BJ (cell line): Measurements from ENCODE around the gene MACF1. TPM values are rescaled to one million over a fixed set of nuclear protein-coding genes. Genes with fewer than 3 reads are reported as not detected.

ENCODE experiments used
- CTCF ChIA-PET: fragments of 350-600 bp; formaldehyde crosslinking; extraction: SDS; loops from one replicate; lab custom pipeline; 2021; ENCODE audit warnings: antibody characterized with exemption, inconsistent platforms; lab: Yijun Ruan, JAX
- POLR2A ChIA-PET: fragments of 300-600 bp; sonication (Branson Sonifier 250); formaldehyde crosslinking; extraction: SDS; loops from one replicate; lab custom pipeline; 2021; ENCODE audit warnings: antibody characterized with exemption; lab: Charles Lee
- DNase-seq: peaks from one replicate; pipeline ENCODE4 v3.0.0-alpha.2; 2011; ENCODE audit warnings: low read depth
- H3K27me3 ChIP-seq: 2 replicates; pipeline ENCODE4 v1.6.0; 2011; ENCODE audit warnings: low read length; ENCODE audit not compliant: control insufficient read depth, insufficient read depth
- H3K36me3 ChIP-seq: 2 replicates; pipeline ENCODE4 v1.5.1; 2011; ENCODE audit warnings: low read length; ENCODE audit not compliant: control insufficient read depth, insufficient read depth
- H3K4me3 ChIP-seq: 2 replicates; pipeline ENCODE4 v1.5.1; 2011; ENCODE audit warnings: low read depth, mild to moderate bottlenecking, control low read depth, low read length
- polyA minus RNA-seq: library from RNA; depleted of rRNA, polyadenylated mRNA; stranded (reverse); fragments of >200 nt; gene quantifications from 2 replicates; pipeline ENCODE4 v1.2.3, GENCODE V29; 2011; rRNA and poly(A)+ RNA removed
- polyA plus RNA-seq: library from polyadenylated mRNA; depleted of rRNA; stranded (reverse); fragments of >200 nt; gene quantifications from 2 replicates; pipeline ENCODE4 v1.2.3, GENCODE V29; 2011; rRNA removed
- TF ChIP-seq, protein P1 (sequence below): IDR thresholded peaks from 2 replicates; pipeline ENCODE4 v1.5.1; 2011; ENCODE audit warnings: low read depth, mild to moderate bottlenecking, control low read depth, inconsistent platforms, low read length, moderate library complexity; ENCODE audit not compliant: insufficient read depth

The MACF1 gene, protein sequence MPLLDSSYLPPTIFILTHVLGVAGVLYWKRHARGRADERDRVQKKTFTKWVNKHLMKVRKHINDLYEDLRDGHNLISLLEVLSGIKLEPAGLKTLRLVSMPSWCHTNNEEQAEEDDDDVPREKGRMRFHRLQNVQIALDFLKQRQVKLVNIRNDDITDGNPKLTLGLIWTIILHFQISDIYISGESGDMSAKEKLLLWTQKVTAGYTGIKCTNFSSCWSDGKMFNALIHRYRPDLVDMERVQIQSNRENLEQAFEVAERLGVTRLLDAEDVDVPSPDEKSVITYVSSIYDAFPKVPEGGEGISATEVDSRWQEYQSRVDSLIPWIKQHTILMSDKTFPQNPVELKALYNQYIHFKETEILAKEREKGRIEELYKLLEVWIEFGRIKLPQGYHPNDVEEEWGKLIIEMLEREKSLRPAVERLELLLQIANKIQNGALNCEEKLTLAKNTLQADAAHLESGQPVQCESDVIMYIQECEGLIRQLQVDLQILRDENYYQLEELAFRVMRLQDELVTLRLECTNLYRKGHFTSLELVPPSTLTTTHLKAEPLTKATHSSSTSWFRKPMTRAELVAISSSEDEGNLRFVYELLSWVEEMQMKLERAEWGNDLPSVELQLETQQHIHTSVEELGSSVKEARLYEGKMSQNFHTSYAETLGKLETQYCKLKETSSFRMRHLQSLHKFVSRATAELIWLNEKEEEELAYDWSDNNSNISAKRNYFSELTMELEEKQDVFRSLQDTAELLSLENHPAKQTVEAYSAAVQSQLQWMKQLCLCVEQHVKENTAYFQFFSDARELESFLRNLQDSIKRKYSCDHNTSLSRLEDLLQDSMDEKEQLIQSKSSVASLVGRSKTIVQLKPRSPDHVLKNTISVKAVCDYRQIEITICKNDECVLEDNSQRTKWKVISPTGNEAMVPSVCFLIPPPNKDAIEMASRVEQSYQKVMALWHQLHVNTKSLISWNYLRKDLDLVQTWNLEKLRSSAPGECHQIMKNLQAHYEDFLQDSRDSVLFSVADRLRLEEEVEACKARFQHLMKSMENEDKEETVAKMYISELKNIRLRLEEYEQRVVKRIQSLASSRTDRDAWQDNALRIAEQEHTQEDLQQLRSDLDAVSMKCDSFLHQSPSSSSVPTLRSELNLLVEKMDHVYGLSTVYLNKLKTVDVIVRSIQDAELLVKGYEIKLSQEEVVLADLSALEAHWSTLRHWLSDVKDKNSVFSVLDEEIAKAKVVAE (N-terminal part only)
- polyA plus RNA-seq (57.3 and 82.2 TPM in 2 replicates), polyA minus RNA-seq (229 and 264 TPM in 2 replicates)

DNA sequence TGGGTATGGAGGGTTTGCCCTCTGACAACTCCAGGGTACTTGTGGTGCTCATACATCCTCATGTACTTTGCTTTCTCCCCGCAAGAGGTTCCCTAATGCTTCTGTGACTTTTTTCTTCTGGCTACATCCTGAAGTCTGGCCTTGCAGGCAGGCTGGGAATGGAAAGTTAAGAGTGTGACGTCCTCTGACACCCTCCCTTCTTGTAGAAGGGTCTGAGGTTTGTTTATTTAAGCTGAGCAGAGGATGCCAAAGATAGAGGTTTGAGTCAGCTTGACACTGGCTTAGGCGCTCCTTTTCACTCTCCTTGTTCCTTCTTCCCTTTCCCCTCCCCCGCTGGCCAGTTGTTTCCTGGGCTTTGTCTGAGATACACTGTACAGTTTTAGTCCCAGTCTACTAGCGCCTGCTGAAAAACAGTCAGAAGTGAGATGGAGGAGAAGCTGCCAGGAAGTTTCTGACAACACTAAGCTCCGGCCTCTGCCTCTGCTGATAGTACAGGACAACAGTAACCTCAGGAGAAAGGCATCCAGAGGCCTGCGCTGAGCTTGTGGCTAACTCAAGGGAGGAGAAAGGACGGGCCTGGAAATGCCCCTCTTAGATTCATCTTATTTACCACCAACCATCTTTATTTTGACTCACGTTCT lies at the start of gene MACF1:
TSS of gene MACF1 (plus strand) at position 255 of the 641 bp plus-strand sequence. CDS start at position 583, 328 bp downstream.
- H3K4me3 ChIP-seq: peak within 1 kb of the TSS; percentile 40
- no peaks in the 10 kb centered on the region for H3K27me3 ChIP-seq
- POLR2A ChIA-PET: interaction anchor here (0.5 to 1.6 kb wide), 5 partner anchors 10 to 471 kb away, joined by 3 to 7 read pairs (median 4); no protein-coding TSS in a partner anchor
- no peaks in the 10 kb centered on the region for H3K36me3 ChIP-seq
- TF ChIP-seq, protein P1, sequence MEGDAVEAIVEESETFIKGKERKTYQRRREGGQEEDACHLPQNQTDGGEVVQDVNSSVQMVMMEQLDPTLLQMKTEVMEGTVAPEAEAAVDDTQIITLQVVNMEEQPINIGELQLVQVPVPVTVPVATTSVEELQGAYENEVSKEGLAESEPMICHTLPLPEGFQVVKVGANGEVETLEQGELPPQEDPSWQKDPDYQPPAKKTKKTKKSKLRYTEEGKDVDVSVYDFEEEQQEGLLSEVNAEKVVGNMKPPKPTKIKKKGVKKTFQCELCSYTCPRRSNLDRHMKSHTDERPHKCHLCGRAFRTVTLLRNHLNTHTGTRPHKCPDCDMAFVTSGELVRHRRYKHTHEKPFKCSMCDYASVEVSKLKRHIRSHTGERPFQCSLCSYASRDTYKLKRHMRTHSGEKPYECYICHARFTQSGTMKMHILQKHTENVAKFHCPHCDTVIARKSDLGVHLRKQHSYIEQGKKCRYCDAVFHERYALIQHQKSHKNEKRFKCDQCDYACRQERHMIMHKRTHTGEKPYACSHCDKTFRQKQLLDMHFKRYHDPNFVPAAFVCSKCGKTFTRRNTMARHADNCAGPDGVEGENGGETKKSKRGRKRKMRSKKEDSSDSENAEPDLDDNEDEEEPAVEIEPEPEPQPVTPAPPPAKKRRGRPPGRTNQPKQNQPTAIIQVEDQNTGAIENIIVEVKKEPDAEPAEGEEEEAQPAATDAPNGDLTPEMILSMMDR: peak; percentile 62
- CTCF ChIA-PET: interaction anchor here (0.6 to 2.9 kb wide), 23 partner anchors 9 to 206 kb away, joined by 3 to 23 read pairs (median 4); no protein-coding TSS in a partner anchor
- peak; percentile 77 for DNase-seq

DNA sequence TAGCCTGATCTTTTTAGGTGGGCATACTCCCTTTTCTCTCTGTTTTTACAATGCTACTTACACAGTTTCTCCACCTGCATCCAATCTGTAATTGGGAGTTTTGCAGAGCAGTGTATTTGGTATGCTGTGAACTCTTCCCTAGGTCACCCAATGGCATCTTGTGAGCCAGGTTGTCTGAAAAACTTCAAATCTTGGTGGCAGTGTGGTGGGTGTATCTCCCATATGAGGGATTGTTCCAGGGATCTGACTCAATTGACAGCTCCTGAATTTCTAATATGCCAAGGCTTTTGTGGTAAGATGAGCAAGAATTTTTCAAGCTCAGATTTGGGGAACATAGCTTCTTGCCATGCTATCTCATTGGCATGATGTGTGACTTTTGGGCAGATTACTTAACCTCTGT lies 47.2 kb upstream of the MACF1 start:
- no peak for DNase-seq
- TF ChIP-seq, protein P1: no peak
- no peaks in the 10 kb centered on the region for H3K27me3 ChIP-seq
- no peak overlapping the region for H3K4me3 ChIP-seq
- POLR2A ChIA-PET: no interaction called here
- CTCF ChIA-PET: interaction anchor here (0.6 to 4.0 kb wide), 5 partner anchors 31 to 1178 kb away, joined by 3 to 16 read pairs (median 3); no protein-coding TSS in a partner anchor
- H3K36me3 ChIP-seq: no peaks in the 10 kb centered on the region

DNA sequence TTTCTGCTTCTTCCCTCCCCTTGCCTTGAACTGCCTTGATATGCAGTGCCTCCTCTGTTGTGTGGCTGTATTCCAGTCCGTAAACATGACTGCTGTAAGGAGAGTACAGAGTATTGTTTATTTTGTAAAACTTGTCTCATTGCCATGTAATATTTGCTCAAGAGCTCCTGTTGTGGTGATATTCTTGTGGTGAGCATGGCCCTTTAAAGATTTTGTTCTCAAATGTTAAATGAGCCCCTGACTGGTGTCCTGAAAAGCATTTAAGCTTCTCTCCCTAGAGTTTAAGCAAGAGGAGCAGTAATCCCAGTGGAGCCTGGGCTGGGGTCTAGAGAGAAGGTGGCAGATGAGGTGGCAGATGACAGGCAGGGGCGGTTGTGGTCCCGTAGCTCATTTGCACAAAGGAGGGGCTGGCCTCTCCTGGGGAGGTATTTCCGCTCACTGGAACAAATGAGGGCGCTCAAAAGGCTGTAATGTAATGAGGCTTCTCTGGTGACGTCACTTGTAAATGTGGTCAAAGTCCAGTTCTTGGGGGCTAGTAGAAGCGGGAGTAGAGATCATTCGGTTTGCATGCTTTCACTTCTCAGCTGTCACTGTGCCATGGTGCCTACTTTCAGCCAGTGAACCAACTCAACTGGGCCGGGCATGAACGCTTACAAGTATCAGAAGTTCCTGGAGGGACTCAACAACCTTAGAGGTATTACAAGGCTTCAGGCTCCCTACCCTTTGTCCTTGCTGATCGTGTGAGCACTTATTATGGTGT lies 46.0 kb upstream of the MACF1 start:
- POLR2A ChIA-PET: interaction anchor here (0.9 kb wide), 1 partner anchor 28 kb away, joined by 3 read pairs; no protein-coding TSS in a partner anchor

More for the DNA sequence above, 46.0 kb upstream of the MACF1 start:
- CTCF ChIA-PET: interaction anchor here (0.8 to 4.0 kb wide), 8 partner anchors 10 to 60 kb away, joined by 3 to 16 read pairs (median 4); no protein-coding TSS in a partner anchor
- H3K4me3 ChIP-seq: no peak overlapping the region
- no peaks in the 10 kb centered on the region for H3K27me3 ChIP-seq
- TF ChIP-seq, protein P1: no peak
- H3K36me3 ChIP-seq: no peaks in the 10 kb centered on the region
- DNase-seq: no peak
